ENCODE measurements around the gene SULT6B1.

- TF ChIP-seq CTCF (IDR thresholded peaks at IDR 0.05; ENCODE audit: extremely low read depth in 1 of 2, insufficient read depth in 1 of 2, low read depth in 1 of 2, low read length in 2 of 2) = no peak
- no peak for TF ChIP-seq POLR2AphosphoS5 (IDR thresholded peaks at IDR 0.05; ENCODE audit: insufficient read depth, low read depth, low read length)
- no peak for TF ChIP-seq JUN (IDR thresholded peaks at IDR 0.05; ENCODE audit: borderline replicate concordance, insufficient read depth, insufficient read length, low read depth)
- no peak for TF ChIP-seq MAX (IDR thresholded peaks at IDR 0.05; ENCODE audit: insufficient read depth, insufficient read length)
- no peak for TF ChIP-seq POLR2A (IDR thresholded peaks at IDR 0.05; ENCODE audit: low read depth, low read length)
- no peak for TF ChIP-seq FOS (IDR thresholded peaks at IDR 0.05; ENCODE audit: borderline replicate concordance, insufficient read depth, low read length)
These were observed 32.2 kb downstream of the SULT6B1 start for GRCh38 chr2:37156071-37156856.
